HG03521 (cell line): ENCODE results near the gene POU3F3.

Experiments
- ATAC-seq: cut with Tn5 transposase; IDR thresholded peaks from one replicate; pipeline ENCODE4 v1.9.1; 2021; ENCODE audit warnings: mild to moderate bottlenecking, moderate library complexity; ENCODE audit not compliant: unreplicated experiment

Gene POU3F3

GRCh38 chr2:104872866-104873688, 19.2 kb downstream of the POU3F3 start:
- peak; percentile 94 for ATAC-seq

DNA sequence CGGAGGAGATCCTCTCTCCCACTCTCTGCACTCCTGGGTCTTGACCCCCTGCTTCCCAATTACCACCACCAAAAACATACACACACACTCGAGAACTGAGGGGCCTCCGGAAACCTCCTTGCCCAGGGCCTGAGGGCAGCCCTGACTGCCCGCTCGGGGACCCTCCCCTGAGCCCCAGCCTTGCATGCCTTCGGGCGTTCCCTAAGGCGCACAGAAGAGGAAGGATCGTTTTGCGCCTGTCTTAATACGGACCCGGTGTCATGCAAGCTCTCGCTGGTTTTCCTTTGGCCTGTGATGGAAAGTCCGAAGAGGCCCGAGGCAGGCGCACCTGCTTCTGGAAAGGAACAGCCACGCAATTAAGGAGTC, 19.8 kb downstream of the POU3F3 start:
- no peak for ATAC-seq

GRCh38 chr2:104874230-104874629, 20.3 kb downstream of the POU3F3 start:
- no peak for ATAC-seq

DNA sequence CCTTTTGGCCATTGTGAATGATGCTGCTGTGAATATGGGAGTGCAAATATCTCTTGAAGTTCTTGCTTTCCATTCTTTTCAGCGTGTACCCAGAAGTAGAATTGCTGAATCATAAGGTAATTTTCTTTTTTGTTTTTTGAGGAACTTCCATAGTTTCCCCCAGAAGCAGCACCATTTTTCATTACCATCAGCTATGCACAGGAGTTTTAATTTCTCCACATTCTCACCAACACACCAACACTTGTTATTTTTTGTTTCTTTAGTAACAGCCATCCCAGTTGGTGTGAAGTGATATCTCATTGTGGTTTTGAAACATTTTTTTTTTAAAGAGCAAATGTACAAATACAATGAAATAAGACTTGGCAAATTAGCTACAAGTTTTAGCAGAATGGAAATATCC, 21.3 kb downstream of the POU3F3 start:
- no peak for ATAC-seq

DNA sequence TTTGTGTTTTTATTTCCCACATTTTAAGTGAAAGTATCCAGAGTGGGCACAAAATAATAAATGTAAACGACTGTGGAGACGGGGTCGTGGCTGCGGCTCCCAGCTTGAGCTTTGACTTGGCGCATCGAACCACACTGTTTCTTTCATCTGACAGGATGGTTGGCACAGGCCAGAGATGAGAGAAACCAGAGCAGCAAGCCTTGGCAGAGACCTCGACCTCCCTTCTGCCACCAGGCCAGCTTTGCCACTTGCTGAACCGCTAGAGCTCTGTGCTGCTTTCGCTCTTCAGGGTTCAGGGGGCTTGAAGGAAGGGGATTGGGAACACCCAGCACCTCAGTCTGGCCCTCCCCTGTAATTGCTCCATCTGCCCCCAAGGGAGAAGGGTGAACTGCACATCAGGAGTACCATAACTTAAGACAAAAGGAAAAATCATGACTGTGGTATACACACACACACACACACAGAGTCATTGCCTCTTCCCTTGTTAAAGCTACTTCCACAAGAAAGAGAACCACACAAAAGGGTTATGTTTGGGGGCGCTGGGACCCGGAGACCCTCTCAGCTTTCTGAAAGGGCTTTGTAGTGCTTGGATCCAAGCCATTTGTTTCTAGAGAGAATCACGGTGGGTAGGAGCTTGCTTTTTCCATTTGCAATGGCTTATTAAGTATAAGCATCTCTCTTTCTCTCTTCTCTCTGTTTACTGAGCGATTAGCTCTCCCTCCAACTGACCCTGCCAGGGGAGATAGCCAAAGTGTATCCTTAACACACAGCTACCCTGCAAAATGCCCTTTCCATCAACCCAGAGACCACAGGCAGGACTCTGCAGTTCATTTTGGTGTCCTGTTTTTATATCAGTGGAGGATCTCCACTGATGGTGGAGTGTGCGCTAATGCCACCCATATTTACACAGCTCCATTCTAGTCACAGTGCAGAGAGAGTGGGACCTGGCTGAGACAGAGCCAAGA, 23.0 kb downstream of the POU3F3 start:
- ATAC-seq: no peak

DNA sequence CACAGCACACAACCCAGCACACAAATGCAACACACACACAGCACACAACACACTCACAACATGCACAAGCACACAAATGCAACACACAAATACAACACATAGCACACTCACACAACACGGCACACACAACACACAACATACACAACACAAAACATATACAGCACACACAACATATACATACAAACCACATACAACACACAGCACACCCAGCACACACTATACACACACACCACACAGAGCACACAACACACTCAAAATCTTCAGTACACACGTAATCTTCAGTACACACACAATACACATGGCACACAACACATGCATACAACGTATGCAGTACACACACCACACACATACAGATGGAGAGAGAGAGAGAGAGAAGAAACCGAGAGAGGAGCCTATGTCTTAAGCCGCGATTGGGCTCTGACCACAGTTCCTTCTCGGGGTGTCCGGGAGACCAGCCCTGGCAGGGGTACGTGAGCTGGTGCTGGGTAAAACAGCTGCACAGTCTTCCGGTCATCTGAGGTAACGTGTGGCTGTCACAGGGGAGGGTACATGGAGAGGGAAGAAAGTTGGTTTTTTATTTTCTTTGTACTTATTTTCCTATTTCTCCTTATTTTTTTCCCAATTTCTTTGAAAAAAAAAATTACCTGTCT, 25.1 kb downstream of the POU3F3 start:
- ATAC-seq: no peak

DNA sequence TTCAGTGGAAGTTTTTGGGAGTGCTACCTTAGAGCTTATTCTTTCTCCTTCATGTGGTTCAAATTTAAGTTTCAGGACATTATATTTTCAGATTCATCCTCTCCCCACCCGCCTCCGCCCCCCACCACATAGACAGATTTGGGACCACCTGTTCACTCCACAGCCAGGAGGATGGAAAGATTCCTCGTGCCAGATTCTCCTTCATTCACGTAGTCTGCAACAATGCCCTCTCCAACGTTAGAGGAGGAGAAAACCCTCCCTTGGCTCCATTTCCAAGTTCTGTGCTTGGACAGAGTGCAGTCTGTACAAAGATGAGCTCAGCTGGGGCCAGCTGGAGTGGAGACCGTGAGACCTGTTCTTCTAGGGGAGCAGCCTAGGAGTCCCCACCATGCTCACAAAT, 26.2 kb downstream of the POU3F3 start:
- no peak for ATAC-seq

DNA sequence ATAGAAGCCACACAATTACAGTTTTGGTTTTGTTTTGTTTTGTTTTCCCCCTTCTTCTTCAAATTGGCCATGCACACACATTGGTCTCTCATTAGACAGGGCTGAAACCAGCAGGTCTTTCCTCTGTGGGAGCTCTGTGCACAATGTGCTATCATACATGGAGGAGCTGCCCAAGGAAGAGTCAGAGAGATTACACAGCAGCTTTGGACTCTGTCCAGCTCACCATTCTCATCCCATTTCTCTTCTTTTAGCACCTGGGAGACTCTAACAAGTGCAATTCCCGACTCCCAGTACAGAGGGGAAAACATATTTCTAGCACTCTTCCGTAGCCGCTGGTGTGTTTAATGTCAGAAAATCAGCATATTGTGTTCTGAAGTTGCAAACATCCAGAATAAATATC, 29.4 kb downstream of the POU3F3 start:
- no peak for ATAC-seq

- ATAC-seq: no peak
Observed at GRCh38 chr2:104885119-104885782, 31.3 kb downstream of the POU3F3 start.

GRCh38 chr2:104887676-104888075, 33.8 kb downstream of the POU3F3 start:
- ATAC-seq: no peak

GRCh38 chr2:104888489-104889258, 34.8 kb downstream of the POU3F3 start:
- no peak for ATAC-seq

DNA sequence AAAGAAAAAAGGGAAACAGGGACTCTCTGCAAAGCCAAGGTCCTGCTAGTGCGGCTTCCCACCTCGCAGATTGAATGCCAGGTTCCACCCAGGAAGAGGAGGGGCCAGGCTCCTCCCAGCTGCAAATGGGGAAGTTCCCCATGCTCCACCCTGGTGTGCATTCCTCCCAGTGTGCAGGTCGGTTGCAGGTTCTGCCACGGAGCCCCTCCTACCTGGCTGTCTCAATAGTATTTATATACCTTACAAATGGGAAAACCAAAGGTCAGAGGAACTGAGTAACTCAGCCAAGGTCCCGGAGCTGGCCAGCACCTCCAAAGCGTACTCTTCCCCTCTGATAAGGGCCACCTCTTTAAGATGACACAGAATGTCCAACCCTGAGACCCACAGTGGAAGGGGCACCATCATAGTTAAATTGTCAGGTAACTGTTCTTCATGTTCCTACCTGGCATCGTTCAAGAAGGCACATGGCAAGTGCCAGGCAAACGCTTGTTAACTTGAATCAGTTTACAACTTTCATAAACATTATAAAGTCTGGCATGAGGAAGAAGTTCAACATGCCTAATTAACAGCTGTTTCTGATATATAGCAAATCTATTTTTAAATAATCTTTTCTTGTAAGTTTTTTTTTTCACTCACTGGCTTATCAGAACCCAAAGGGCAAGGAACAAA, 35.5 kb downstream of the POU3F3 start:
- no peak for ATAC-seq

GRCh38 chr2:104889960-104890684, 36.2 kb downstream of the POU3F3 start:
- ATAC-seq: no peak

DNA sequence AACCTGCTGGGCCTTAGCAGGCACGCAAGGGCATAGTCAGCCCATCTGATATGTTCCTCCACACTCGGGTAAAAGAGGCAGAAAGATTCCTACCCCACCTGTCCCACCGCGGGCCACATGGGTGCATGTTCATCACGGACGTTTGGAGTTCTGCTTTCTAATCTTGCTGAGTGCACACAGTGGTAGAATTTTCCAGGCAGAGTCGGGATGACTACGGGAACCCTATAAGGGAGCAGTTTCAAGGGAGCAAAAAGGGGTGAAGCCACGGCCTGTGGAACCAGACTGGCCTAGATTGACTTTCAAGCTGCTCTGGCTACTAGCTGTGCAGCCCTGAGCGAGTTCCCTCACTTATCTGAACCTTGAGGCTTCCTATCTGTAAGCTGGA, 36.8 kb downstream of the POU3F3 start:
- ATAC-seq: no peak

DNA sequence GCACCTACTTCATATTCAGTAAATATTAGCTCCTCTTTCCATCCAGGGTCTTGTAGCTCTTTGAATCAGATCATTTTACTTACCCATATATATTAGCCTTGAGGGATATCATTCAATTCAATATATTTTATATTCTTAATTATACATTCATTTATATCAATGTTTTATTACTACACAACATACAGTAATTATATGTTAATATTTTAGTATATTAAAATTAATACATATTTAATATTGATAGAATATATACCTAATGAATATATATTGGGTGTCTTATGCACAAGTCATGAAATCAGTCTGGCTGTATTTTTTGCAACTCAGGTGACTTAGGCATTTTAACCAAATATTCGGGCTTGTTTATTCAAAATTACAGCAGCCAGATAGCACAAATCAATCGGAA, 37.2 kb downstream of the POU3F3 start:
- no peak for ATAC-seq

DNA sequence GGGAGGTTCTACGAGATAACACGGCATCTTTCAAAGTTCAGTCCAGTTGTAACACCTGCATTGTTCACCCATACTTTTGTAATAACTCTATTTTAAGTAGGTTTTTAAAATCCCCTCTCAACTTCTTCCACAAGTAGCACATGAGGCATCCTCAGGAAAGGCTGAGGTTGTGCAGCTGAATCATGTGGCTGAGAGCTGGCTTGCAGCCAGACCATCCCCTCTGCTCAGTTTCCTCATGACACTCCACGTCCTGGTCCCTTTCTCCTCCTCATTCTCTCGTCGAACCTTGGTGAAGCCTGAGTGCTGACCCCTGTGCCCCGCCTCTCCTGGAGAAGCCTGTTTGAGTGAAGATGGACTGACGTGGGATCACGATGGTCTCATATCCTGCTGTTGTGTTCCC, 42.5 kb downstream of the POU3F3 start:
- ATAC-seq: no peak

DNA sequence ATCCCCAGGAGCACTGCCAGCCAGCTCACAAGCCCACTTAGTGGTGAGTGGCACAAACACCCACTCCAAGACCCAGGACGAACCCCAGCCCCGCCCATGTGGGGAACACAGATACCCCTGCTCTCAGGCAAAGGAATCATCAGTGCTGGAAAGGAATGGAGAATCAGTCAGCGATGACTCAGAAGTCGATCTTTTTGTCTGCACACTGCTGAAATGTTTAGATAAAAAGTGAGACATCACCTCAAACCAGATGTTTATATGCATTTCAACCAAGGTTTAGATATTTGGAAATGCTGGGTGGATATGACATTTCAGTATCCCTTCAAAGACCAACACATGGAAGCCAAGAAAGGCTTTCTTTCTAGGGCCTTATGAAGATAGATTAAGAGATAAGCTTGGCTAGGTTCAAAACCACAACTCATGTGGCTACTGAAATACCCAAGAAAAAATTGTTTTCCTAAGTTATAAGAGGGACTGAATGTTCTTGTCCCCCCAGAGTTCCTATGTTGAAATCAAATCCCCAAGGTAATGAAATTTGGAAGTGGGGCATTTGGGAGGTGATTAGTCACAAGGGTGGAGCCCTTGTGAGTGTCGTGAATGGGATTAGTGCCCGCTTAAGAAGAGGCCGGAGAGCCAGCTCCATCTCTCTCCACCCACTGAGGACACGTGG, 43.7 kb downstream of the POU3F3 start:
- no peak for ATAC-seq

DNA sequence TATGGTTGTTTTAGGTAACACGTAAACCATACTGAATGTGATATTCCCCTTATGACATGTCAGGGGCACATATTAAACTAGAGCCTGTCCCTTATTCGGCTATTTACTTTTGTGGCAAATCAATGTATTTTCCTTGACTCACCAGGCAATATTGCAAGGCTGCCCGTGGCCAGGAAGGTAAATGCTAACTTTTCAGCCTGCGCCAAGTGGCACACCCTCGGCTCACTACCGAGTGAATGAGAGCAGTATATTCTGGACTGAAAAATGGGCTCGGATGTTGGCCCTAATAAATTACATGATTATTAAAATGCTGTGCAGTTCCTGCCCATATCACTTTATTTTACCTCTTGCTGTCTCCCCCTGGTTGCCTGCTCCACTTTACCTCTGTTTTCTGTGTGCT, 46.7 kb downstream of the POU3F3 start:
- ATAC-seq: no peak
